SU-DHL-6 (cell line): Measurements from ENCODE around the gene COG7.

Experiments
- H2AFZ ChIP-seq: fragments of 200-600 bp; sonication (generic); 2 replicates; pipeline ENCODE4 v1.6.1; 2014; ENCODE audit warnings: low read depth, mild to moderate bottlenecking, moderate library complexity, mixed read lengths, antibody characterized with exemption, low read length; ENCODE audit not compliant: severe bottlenecking
- H3F3A ChIP-seq: fragments of 200-600 bp; shearing (Covaris generic); 2 replicates; pipeline ENCODE4 v1.6.0; 2016; ENCODE audit warnings: antibody characterized with exemption, mild to moderate bottlenecking; ENCODE audit not compliant: insufficient read depth
- H3K27ac ChIP-seq: fragments of 200-600 bp; sonication (generic); 2 replicates; pipeline ENCODE4 v1.5.1; 2016; ENCODE audit warnings: low read depth, mild to moderate bottlenecking, low read length, moderate library complexity, mixed read lengths
- H3K27me3 ChIP-seq: fragments of 200-600 bp; sonication (generic), shearing (Covaris generic); 2 replicates; pipeline ENCODE4 v1.6.0; 2014; ENCODE audit warnings: mild to moderate bottlenecking, low read length
- H3K36me3 ChIP-seq: fragments of 200-600 bp; sonication (generic); 2 replicates; pipeline ENCODE4 v1.6.1; 2014; ENCODE audit warnings: mild to moderate bottlenecking, low read length, mixed read lengths
- H3K4me2 ChIP-seq: fragments of 300-600, 200-600 bp; shearing (Covaris generic), sonication (generic); 2 replicates; pipeline ENCODE4 v1.6.0; 2014; ENCODE audit warnings: low read length, low read depth, mild to moderate bottlenecking; ENCODE audit not compliant: poor library complexity, severe bottlenecking
- H3K4me3 ChIP-seq: fragments of 200-600 bp; sonication (generic); 2 replicates; pipeline ENCODE4 v1.5.1; 2014; ENCODE audit warnings: antibody characterized with exemption, low read length, mild to moderate bottlenecking, mixed read lengths; ENCODE audit not compliant: insufficient read depth, poor library complexity, severe bottlenecking
- H3K79me2 ChIP-seq: fragments of 200-600 bp; sonication (generic); 2 replicates; pipeline ENCODE4 v1.6.1; 2014; ENCODE audit warnings: mild to moderate bottlenecking, low read length, moderate library complexity; ENCODE audit not compliant: insufficient read depth
- H3K9ac ChIP-seq: fragments of 200-600 bp; sonication (generic); 2 replicates; pipeline ENCODE4 v1.7.0; 2014; ENCODE audit warnings: mild to moderate bottlenecking, low read length
- H3K9me2 ChIP-seq: fragments of 200-600 bp; sonication (generic); replicated peaks from 2 replicates; pipeline ENCODE4 v1.6.1; 2014; ENCODE audit warnings: low read length; ENCODE audit not compliant: insufficient read depth
- H3K9me3 ChIP-seq: fragments of 200-600 bp; sonication (generic); 2 replicates; pipeline ENCODE4 v1.6.1; 2014; ENCODE audit warnings: low read length, mixed read lengths; ENCODE audit not compliant: insufficient read depth
- H4K20me1 ChIP-seq: fragments of 200-600 bp; sonication (generic); 2 replicates; pipeline ENCODE4 v1.6.1; 2014; ENCODE audit warnings: low read depth, mild to moderate bottlenecking, antibody characterized with exemption, low read length, moderate library complexity, mixed read lengths
- EZH2phosphoT487 ChIP-seq: fragments of 200-600 bp; sonication (generic), shearing (Covaris generic); conservative IDR thresholded peaks from 2 replicates; pipeline ENCODE4 v1.6.1; 2018; ENCODE audit warnings: mild to moderate bottlenecking, antibody characterized with exemption, low read length, moderate library complexity, mixed read lengths
- TF ChIP-seq, protein P1 (sequence below): fragments of 200-600 bp; sonication (generic); IDR thresholded peaks from one replicate; pipeline ENCODE4 v1.5.1; 2017; ENCODE audit warnings: antibody characterized with exemption, mild to moderate bottlenecking, low read length, moderate library complexity; ENCODE audit not compliant: insufficient read depth, poor library complexity, severe bottlenecking

COG7 gene

DNA sequence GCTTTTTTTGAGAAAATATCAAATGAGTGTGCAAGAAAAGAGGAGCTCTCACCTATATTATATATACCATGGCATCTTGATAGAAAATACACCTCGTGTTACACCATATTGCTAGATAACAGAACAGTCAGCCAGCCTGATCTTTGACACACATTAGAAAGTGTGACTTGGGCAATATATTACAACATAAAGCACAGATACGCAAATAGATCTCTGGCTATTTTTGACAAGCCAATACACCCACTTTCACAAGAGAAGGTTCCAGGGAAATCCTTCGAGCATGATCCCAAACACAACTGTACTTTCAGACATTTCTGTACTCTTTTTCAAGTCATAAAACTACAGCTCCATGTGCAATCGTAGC is 47.9 kb upstream of the COG7 start:
- no peaks in the 10 kb centered on the region for H3K9me2 ChIP-seq
- H2AFZ ChIP-seq: no peak overlapping the region
- H3K4me2 ChIP-seq: no peak overlapping the region
- no peak overlapping the region for H3K4me3 ChIP-seq
- H3K9me3 ChIP-seq: no peaks in the 10 kb centered on the region
- H3K36me3 ChIP-seq: peaks cover 7% of the 10 kb centered on the region; the same call in 1 of the 2 replicates
- peaks cover 100% of the 10 kb centered on the region for H3K79me2 ChIP-seq
- no peaks in the 10 kb centered on the region for H3K27me3 ChIP-seq
- H3F3A ChIP-seq: 0 out of 2 replicates have a peak, but pooled peaks cover 7% of the 10 kb centered on the region
- no peak overlapping the region for H3K27ac ChIP-seq
- H4K20me1 ChIP-seq: peaks cover 52% of the 10 kb centered on the region
- TF ChIP-seq, protein P1, sequence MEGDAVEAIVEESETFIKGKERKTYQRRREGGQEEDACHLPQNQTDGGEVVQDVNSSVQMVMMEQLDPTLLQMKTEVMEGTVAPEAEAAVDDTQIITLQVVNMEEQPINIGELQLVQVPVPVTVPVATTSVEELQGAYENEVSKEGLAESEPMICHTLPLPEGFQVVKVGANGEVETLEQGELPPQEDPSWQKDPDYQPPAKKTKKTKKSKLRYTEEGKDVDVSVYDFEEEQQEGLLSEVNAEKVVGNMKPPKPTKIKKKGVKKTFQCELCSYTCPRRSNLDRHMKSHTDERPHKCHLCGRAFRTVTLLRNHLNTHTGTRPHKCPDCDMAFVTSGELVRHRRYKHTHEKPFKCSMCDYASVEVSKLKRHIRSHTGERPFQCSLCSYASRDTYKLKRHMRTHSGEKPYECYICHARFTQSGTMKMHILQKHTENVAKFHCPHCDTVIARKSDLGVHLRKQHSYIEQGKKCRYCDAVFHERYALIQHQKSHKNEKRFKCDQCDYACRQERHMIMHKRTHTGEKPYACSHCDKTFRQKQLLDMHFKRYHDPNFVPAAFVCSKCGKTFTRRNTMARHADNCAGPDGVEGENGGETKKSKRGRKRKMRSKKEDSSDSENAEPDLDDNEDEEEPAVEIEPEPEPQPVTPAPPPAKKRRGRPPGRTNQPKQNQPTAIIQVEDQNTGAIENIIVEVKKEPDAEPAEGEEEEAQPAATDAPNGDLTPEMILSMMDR: no peak
- TF ChIP-seq EZH2phosphoT487: no peak
- no peak overlapping the region for H3K9ac ChIP-seq

DNA sequence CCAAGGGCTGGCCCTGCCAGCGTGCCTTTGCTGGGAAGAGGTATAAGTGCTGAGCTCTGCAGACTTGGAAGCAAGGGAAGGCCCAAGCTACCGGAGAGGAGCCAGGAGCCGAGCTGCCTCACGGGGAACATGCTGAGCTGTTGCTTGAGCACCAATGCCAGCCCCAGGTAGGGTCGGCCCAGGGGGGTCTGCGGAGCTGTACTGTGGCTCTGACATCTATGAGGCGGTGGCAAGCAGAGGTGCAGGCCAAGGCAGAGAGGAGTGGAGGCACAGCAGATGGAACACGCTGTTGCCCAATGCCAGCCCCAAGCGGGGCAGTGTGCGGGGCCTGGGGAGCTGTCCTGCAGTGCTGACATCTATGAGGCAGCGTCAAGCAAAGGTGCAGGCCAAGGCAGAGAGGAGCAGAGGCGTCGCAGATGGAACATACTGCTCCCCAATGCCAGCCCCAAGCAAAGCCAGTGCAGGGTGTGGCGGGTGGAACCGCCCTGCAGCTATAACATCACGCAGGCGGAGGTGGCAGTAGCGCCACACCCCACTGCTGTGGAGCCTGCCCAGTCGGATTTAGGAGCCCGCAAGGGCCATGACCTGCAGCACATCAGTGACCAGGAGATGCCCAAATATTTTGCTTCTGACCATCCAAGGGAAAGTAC is 47.3 kb upstream of the COG7 start:
- TF ChIP-seq EZH2phosphoT487: no peak
- TF ChIP-seq, protein P1: no peak
- H2AFZ ChIP-seq: no peak overlapping the region
- peaks cover 100% of the 10 kb centered on the region for H3K79me2 ChIP-seq
- peaks cover 8% of the 10 kb centered on the region; the same call in 1 of the 2 replicates for H3K36me3 ChIP-seq
- H3K9ac ChIP-seq: no peak overlapping the region
- no peak overlapping the region for H3K4me2 ChIP-seq
- no peak overlapping the region for H3K27ac ChIP-seq
- peaks cover 54% of the 10 kb centered on the region for H4K20me1 ChIP-seq
- no peak overlapping the region for H3K4me3 ChIP-seq
- H3K9me2 ChIP-seq: no peaks in the 10 kb centered on the region
- no peaks in the 10 kb centered on the region for H3K9me3 ChIP-seq
- H3F3A ChIP-seq: 0 out of 2 replicates have a peak, but pooled peaks cover 6% of the 10 kb centered on the region
- H3K27me3 ChIP-seq: no peaks in the 10 kb centered on the region

DNA sequence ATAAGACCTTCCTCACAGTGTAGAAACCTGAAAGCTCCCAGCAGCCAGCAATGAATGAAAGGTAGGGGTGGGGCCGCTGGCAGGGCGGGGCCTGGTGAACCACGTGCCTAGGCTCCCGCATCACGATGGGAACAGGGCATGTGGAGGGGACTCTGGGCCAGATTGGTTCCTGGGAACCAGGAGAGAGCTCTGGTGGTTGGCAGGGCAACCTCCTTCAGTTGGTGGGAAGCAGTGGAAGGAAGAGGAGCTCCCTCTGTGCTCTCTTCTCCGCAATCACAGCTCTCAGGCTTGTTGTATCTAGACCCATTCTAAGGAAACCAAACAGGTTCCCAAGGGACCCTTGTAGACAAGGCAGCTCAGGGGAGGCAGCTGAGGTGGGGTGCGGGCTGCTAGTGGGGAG is 46.8 kb upstream of the COG7 start:
- TF ChIP-seq, protein P1: no peak
- no peak for TF ChIP-seq EZH2phosphoT487
- Histone ChIP-seq H2AFZ (no peak overlapping the region), H3K79me2 (peaks cover 99% of the 10 kb centered on the region), H3K9me3 (no peaks in the 10 kb centered on the region), H3K4me3 (no peak overlapping the region), H3K36me3 (peaks cover 13% of the 10 kb centered on the region; the same call in 1 of the 2 replicates), H4K20me1 (peaks cover 50% of the 10 kb centered on the region), H3K27ac (no peak overlapping the region), H3K27me3 (no peaks in the 10 kb centered on the region), H3K9ac (no peak overlapping the region), H3F3A (0 out of 2 replicates have a peak, but pooled peaks cover 6% of the 10 kb centered on the region), H3K9me2 (no peaks in the 10 kb centered on the region), H3K4me2 (no peak overlapping the region)
